Prostate gland (tissue), 2 donors: ENCODE data around the gene ETV4.

ENCODE experiments used
- CTCF ChIP-seq, 4 experiments: fragments of 200-600 bp in 2 of 4; fragments of 450-650 bp in 2 of 4; sonication (generic) in 2 of 4; IDR thresholded peaks; 1 replicate in 3 of 4; 2 replicates in 1 of 4; pipeline ENCODE4 v1.5.1; 2016 to 2019; ENCODE audit warnings: antibody characterized with exemption in 4 of 4, mild to moderate bottlenecking in 2 of 4, moderate library complexity in 2 of 4
- POLR2A ChIP-seq: fragments of 450-650 bp; IDR thresholded peaks from one replicate; pipeline ENCODE4 v1.6.1; 2016; ENCODE audit warnings: antibody characterized with exemption, mild to moderate bottlenecking

GRCh38 chr17:43576563-43577229 lies 30.6 kb upstream of the ETV4 start:
- TF ChIP-seq CTCF (IDR thresholded peaks at IDR 0.05) (peak; percentile 91 to 97 (median 94)), POLR2A (no peak)
